ENCODE data around the gene TRIM49B. TPM values are rescaled to one million over a fixed set of nuclear protein-coding genes. Genes with fewer than 3 reads are reported as not detected.
"Not testable (repeated sequence)": the region's sequence is repeated elsewhere in the genome, so short reads cannot be mapped to it uniquely, and the experiment has no call there.

The TRIM49B gene, protein sequence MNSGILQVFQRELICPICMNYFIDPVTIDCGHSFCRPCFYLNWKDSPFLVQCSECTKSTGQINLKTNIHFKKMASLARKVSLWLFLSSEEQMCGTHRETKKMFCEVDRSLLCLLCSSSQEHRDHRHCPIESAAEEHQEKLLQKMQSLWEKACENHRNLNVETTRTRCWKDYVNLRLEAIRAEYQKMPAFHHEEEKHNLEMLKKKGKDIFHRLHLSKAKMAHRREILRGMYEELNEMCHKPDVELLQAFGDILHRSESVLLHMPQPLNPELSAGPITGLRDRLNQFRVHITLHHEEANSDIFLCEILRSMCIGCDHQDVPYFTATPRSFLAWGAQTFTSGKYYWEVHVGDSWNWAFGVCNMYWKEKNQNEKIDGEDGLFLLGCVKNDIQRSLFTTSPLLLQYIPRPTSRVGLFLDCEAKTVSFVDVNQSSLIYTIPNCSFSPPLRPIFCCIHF
- total RNA-seq (not detected), polyA plus RNA-seq (not detected)

DNA sequence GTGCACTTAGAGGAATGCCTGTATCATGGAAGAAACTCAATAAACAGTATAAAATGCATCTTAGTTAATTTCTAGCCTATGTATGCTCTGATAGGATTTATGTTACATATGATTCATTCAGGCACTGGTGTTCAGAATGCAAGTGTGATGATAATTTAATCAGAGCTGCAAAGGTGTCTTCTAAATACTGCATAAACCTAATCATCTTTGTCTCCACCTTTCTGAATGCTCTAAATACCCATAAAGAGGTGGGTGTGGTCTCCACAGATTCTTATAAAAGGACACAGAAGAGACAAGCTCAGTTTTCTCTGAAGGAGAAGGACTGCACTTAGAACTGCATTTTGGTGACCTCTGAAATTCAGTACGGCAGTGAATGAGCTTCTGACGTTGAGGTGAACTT lies at the start of gene TRIM49B:
Gene TRIM49B (plus strand): TSS at position 301 of the 400 bp plus-strand sequence. CDS start 2,777 bp downstream, outside the sequence.
- H3K27ac ChIP-seq (ENCODE audit: low read depth, low read length); H3K27ac Mint-ChIP-seq; H3K9me3 Mint-ChIP-seq; H3K36me3 ChIP-seq (ENCODE audit: insufficient read depth, low read length); H3K4me3 Mint-ChIP-seq; H3K4me1 Mint-ChIP-seq; DNase-seq; H3K4me1 ChIP-seq (ENCODE audit: insufficient read depth, low read length); H3K4me3 ChIP-seq (ENCODE audit: low read length in 2 of 2); H3K36me3 Mint-ChIP-seq; CTCF ChIA-PET (ENCODE audit: partially characterized antibody); POLR2A ChIA-PET (ENCODE audit: partially characterized antibody); H3K9me3 ChIP-seq (ENCODE audit: control insufficient read depth in 1 of 2, low read length in 2 of 2); intact Hi-C loops (cut with micrococcal nuclease); H3K27me3 Mint-ChIP-seq; H3K27me3 ChIP-seq (ENCODE audit: insufficient read depth, low read length): not testable (repeated sequence)

DNA sequence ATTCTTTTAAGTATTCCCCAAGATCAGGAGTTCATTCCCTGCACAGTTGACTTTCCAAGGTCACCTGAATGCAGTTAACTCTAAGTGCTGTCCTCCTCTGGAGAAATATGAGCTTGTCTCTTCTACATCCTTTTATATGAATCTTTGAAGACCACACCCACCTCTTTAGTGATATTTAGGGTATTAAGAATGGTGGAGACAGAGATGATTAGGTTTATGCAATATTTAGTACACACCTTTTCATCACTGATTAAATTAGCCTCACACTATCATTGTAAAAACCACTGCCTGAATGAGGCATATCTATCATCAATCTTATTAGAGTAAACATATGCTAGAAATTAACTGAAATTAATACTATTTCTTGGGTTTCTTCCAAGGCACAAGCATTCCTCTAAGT lies 44.8 kb upstream of the TRIM49B start, which contains the start of gene TRIM51G:
Gene TRIM51G (minus strand): TSS at position 101 of the 400 bp plus-strand sequence. CDS start 2,190 bp downstream, outside the sequence.
- POLR2A ChIA-PET (ENCODE audit: partially characterized antibody); H3K27me3 Mint-ChIP-seq; H3K27ac ChIP-seq (ENCODE audit: low read depth, low read length); H3K4me1 ChIP-seq (ENCODE audit: insufficient read depth, low read length); H3K9me3 ChIP-seq (ENCODE audit: control insufficient read depth in 1 of 2, low read length in 2 of 2); H3K36me3 Mint-ChIP-seq; intact Hi-C loops (cut with micrococcal nuclease); DNase-seq; H3K4me1 Mint-ChIP-seq; H3K27ac Mint-ChIP-seq; H3K36me3 ChIP-seq (ENCODE audit: insufficient read depth, low read length); H3K4me3 Mint-ChIP-seq; CTCF ChIA-PET (ENCODE audit: partially characterized antibody); H3K4me3 ChIP-seq (ENCODE audit: low read length in 2 of 2); H3K27me3 ChIP-seq (ENCODE audit: insufficient read depth, low read length); H3K9me3 Mint-ChIP-seq: not testable (repeated sequence)

DNA sequence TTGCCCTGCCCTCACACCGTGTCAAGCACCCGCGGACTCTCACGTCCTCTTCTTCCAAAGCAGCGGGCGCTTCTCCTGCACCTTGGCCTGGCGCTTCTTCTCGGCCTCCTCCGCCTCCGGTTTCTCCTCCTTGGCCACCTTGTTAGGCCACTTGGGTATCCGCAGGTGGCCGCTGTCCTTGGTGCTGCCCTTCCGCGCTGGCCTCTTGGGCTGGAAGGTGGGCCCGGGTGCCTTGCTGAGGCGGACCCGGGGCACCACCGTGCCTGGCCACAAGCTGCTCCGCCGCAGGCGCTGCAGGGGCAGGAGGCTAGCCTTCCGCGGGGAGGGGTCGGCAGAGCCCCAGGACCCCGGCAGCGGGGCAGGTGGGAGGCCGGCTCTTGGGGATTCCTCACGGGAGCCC lies 19.6 kb downstream of the TRIM49B start:
- H3K4me1 Mint-ChIP-seq; H3K4me3 ChIP-seq (ENCODE audit: low read length in 2 of 2); H3K36me3 ChIP-seq (ENCODE audit: insufficient read depth, low read length); H3K9me3 Mint-ChIP-seq; H3K27me3 ChIP-seq (ENCODE audit: insufficient read depth, low read length); DNase-seq; CTCF ChIA-PET (ENCODE audit: partially characterized antibody); POLR2A ChIA-PET (ENCODE audit: partially characterized antibody); H3K4me1 ChIP-seq (ENCODE audit: insufficient read depth, low read length); H3K36me3 Mint-ChIP-seq; intact Hi-C loops (cut with micrococcal nuclease); H3K9me3 ChIP-seq (ENCODE audit: control insufficient read depth in 1 of 2, low read length in 2 of 2); H3K27ac Mint-ChIP-seq; H3K27ac ChIP-seq (ENCODE audit: low read depth, low read length); H3K4me3 Mint-ChIP-seq; H3K27me3 Mint-ChIP-seq: not testable (repeated sequence)

DNA sequence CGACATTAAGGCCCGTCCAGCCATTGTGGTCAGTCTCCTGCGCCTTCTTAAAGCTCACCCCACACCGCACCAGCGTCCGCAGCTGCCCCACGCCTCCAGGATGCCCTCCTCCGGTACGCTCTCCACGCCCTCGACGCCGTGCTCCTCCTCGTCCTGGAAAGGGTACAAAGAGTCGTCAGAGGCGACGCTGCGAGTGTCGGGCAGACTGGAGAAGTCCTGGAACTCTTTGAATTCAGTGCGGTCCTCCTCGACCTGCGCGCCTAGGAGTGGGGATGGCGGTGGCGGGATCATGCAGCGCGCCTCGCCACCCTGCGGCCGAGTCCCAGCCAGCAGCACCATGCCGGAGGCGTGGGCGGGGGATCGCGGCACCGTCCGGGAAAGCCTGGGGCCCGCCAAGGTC lies 21.2 kb downstream of the TRIM49B start:
- H3K27ac ChIP-seq (ENCODE audit: low read depth, low read length); H3K36me3 Mint-ChIP-seq; H3K9me3 Mint-ChIP-seq; DNase-seq; intact Hi-C loops (cut with micrococcal nuclease); H3K36me3 ChIP-seq (ENCODE audit: insufficient read depth, low read length); H3K4me1 ChIP-seq (ENCODE audit: insufficient read depth, low read length); POLR2A ChIA-PET (ENCODE audit: partially characterized antibody); CTCF ChIA-PET (ENCODE audit: partially characterized antibody); H3K4me3 Mint-ChIP-seq; H3K27ac Mint-ChIP-seq; H3K4me1 Mint-ChIP-seq; H3K27me3 Mint-ChIP-seq; H3K9me3 ChIP-seq (ENCODE audit: control insufficient read depth in 1 of 2, low read length in 2 of 2); H3K27me3 ChIP-seq (ENCODE audit: insufficient read depth, low read length); H3K4me3 ChIP-seq (ENCODE audit: low read length in 2 of 2): not testable (repeated sequence)

DNA sequence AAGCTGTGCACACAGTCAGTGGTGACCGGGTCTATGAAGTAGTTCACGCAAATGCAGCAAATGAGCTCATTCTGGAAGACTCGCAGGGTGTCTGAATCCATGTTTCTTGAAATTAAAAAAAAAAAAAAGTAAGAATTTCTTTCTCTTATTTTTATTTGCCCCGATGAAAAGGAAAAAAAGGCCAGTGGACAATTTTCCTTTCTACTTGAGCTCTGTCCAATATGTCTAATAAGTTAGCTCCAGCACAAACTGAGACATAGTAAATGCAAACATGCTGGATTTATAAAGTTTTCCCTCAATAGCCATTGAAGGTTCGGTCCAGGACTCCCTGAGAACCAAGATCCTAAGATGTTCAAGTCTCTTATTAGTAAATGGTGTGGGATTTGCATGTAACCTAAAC lies 30.4 kb downstream of the TRIM49B start, which contains the start of gene TRIM64C:
Gene TRIM64C (minus strand): TSS at position 101 of the 400 bp plus-strand sequence. CDS start 0 bp downstream, at position 101.
- H3K4me1 Mint-ChIP-seq; intact Hi-C loops (cut with micrococcal nuclease); H3K4me3 Mint-ChIP-seq; H3K4me3 ChIP-seq (ENCODE audit: low read length in 2 of 2); H3K27me3 Mint-ChIP-seq; DNase-seq; H3K4me1 ChIP-seq (ENCODE audit: insufficient read depth, low read length); H3K36me3 ChIP-seq (ENCODE audit: insufficient read depth, low read length); CTCF ChIA-PET (ENCODE audit: partially characterized antibody); H3K9me3 Mint-ChIP-seq; H3K36me3 Mint-ChIP-seq; H3K27me3 ChIP-seq (ENCODE audit: insufficient read depth, low read length); H3K9me3 ChIP-seq (ENCODE audit: control insufficient read depth in 1 of 2, low read length in 2 of 2); POLR2A ChIA-PET (ENCODE audit: partially characterized antibody); H3K27ac ChIP-seq (ENCODE audit: low read depth, low read length); H3K27ac Mint-ChIP-seq: not testable (repeated sequence)

DNA sequence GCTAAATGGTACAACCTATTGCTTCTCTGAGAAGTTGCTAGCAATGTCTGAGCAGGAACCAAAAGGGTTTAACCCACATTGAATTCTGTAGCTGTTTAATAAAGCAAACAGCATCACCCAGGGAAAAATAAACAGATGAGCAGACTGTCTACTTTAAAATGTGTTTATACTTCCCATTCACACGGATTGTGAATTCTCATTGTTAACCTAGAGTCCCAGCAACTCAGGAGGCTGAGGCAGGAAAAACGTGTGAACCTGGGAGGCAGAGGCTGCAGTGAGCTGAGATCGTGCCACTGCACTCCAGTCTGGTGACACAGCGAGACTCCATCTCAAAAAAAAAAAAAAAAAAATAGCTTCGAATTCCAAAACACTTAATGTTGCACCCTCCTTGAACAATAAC lies 41.3 kb downstream of the TRIM49B start:
- CTCF ChIA-PET (ENCODE audit: partially characterized antibody); POLR2A ChIA-PET (ENCODE audit: partially characterized antibody); H3K4me1 Mint-ChIP-seq; H3K27me3 ChIP-seq (ENCODE audit: insufficient read depth, low read length); H3K9me3 Mint-ChIP-seq; intact Hi-C loops (cut with micrococcal nuclease); H3K36me3 Mint-ChIP-seq; H3K4me1 ChIP-seq (ENCODE audit: insufficient read depth, low read length); H3K27ac ChIP-seq (ENCODE audit: low read depth, low read length); H3K27ac Mint-ChIP-seq; H3K27me3 Mint-ChIP-seq; H3K36me3 ChIP-seq (ENCODE audit: insufficient read depth, low read length); H3K4me3 ChIP-seq (ENCODE audit: low read length in 2 of 2); H3K9me3 ChIP-seq (ENCODE audit: control insufficient read depth in 1 of 2, low read length in 2 of 2); H3K4me3 Mint-ChIP-seq; DNase-seq: not testable (repeated sequence)

Data from CD4-positive, alpha-beta memory T cell (primary cell).